HepG2 (cell line): ENCODE measurements around the gene PDE1C. TPM values are rescaled to one million over a fixed set of nuclear protein-coding genes. Genes with fewer than 3 reads are reported as not detected.

ENCODE experiments used
- ATAC-seq: fragments of 200-7000 bp; cut with Tn5 transposase; 3 replicates; pipeline ENCODE4 v1.9.1; 2020; ENCODE audit warnings: mild to moderate bottlenecking, moderate library complexity
- BruUV-seq: library from RNA; stranded (reverse); fragments of 400-500 nt; replicated peaks from 2 replicates; lab custom pipeline; 2021; lab: Mats Ljungman, UMichigan
- CTCF ChIA-PET: fragments of 300-600 bp; formaldehyde crosslinking; extraction: SDS; loops from one replicate; lab custom pipeline; 2021; ENCODE audit warnings: low total read pairs, inconsistent platforms, low intra/inter-chr PET ratio; lab: Yijun Ruan, JAX
- POLR2A ChIA-PET: fragments of 350-600 bp; sonication (Branson Sonifier 250); formaldehyde crosslinking; loops from one replicate; lab custom pipeline; 2020; ENCODE audit warnings: antibody characterized with exemption, inconsistent platforms; lab: Yijun Ruan, JAX
- DNase-seq: peaks from one replicate; pipeline ENCODE4 v3.0.0-alpha.2; 2015; ENCODE audit warnings: low spot score
- FAIRE-seq: peaks from 3 replicates; lab custom pipeline; 2011; peaks lifted over from hg19 to GRCh38; lab: Jason Lieb, UNC
- H2AFZ ChIP-seq: one replicate; pipeline ENCODE4 v1.6.1; 2011; ENCODE audit warnings: low read length, inconsistent platforms
- H3K27ac ChIP-seq: fragments of 300-600 bp; 3 replicates; pipeline ENCODE4 v1.8.0; 2011; ENCODE audit warnings: mixed run types, mild to moderate bottlenecking, mixed read lengths, low read length, inconsistent platforms; ENCODE audit not compliant: insufficient read depth; ENCODE audit errors: extremely low read length
- H3K27me3 ChIP-seq, 2 experiments: fragments of 200-600 bp in 1 of 2; 2 replicates in 1 of 2; 3 replicates in 1 of 2; pipeline versions ENCODE4 v1.6.0 to v1.8.0; 2011; ENCODE audit warnings: low read length in 2 of 2, mild to moderate bottlenecking in 2 of 2, moderate library complexity in 2 of 2, inconsistent platforms in 1 of 2; ENCODE audit not compliant: insufficient read depth in 2 of 2, control insufficient read depth in 1 of 2
- H3K36me3 ChIP-seq, 2 experiments: fragments of 200-600 bp in 1 of 2; replicated peaks in 1 of 2; 2 replicates in 1 of 2; 3 replicates in 1 of 2; pipeline versions ENCODE4 v1.5.1 to v1.8.0; 2011; ENCODE audit warnings: low read length in 2 of 2, inconsistent platforms in 1 of 2; ENCODE audit not compliant: insufficient read depth in 2 of 2, control insufficient read depth in 1 of 2
- H3K4me1 ChIP-seq: 2 replicates; pipeline ENCODE4 v1.5.1; 2012; ENCODE audit warnings: low read length, inconsistent platforms; ENCODE audit not compliant: insufficient read depth
- H3K4me2 ChIP-seq: 2 replicates; pipeline ENCODE4 v1.6.0; 2011; ENCODE audit warnings: low read depth, low read length, inconsistent platforms
- H3K4me3 ChIP-seq, 3 experiments: fragments of 200-600 bp in 1 of 3; sonication (generic), shearing (Covaris generic) in 1 of 3; replicated peaks in 1 of 3; 2 replicates each; pipeline ENCODE4 v1.5.1; 2011 to 2016; ENCODE audit warnings: low read length in 3 of 3, inconsistent platforms in 2 of 3, low read depth in 2 of 3, mild to moderate bottlenecking in 2 of 3, control low read depth in 1 of 3, mixed read lengths in 1 of 3; ENCODE audit not compliant: insufficient read depth in 1 of 3
- H3K79me2 ChIP-seq: one replicate; pipeline ENCODE4 v1.6.1; 2011; ENCODE audit warnings: low read length, inconsistent platforms; ENCODE audit not compliant: insufficient read depth
- H3K9ac ChIP-seq: 2 replicates; pipeline ENCODE4 v1.6.0; 2011; ENCODE audit warnings: mild to moderate bottlenecking, low read depth, low read length, inconsistent platforms; ENCODE audit not compliant: insufficient read depth
- H3K9me3 ChIP-seq: 2 replicates; pipeline ENCODE4 v1.5.1; 2012; ENCODE audit warnings: mild to moderate bottlenecking, low read length
- H4K20me1 ChIP-seq: 2 replicates; pipeline ENCODE4 v1.6.0; 2011; ENCODE audit warnings: inconsistent platforms, mild to moderate bottlenecking, low read length, moderate library complexity; ENCODE audit not compliant: insufficient read depth
- ETV6 ChIP-seq: sonication (generic); formaldehyde crosslinking; conservative IDR thresholded peaks from 2 replicates; pipeline ENCODE4 v1.4.0; 2020; ENCODE audit warnings: missing genetic modification reagents
- MYPOP ChIP-seq: sonication (generic); formaldehyde crosslinking; IDR thresholded peaks from 2 replicates; pipeline ENCODE4 v1.8.1; 2023; ENCODE audit warnings: mild to moderate bottlenecking, moderate library complexity, missing genetic modification reagents
- WGBS: methylation state at CpG from one replicate; pipeline ENCODE4 v1.1.6; 2017; ENCODE audit warnings: low lambda C conversion rate; 5-methylcytosine and 5-hydroxymethylcytosine counted together
- in situ Hi-C: cut with HindIII; loops from 2 replicates; pipeline ENCODE4 v1.10.0; 2017; ENCODE audit warnings: low pct_unique_long_range_greater_than_20kb; ENCODE audit not compliant: extremely low pct_ligation_motif_present
- intact Hi-C: fragments of 100-400 bp; cut with micrococcal nuclease; formaldehyde crosslinking; loops from one replicate; pipeline ENCODE4 v1.10.0; 2022; ENCODE audit not compliant: unreplicated experiment
- polyA plus RNA-seq, 8 experiments: library from polyadenylated mRNA; depleted of rRNA in 3 of 8; stranded (reverse) in 7 of 8; unstranded in 1 of 8; fragments of >200 nt; fragmentation: Illumina TruSeq in 4 of 8; extraction: Trizol in 4 of 8; gene quantifications; 2 replicates each; pipeline versions ENCODE4 v1.2.1 to v1.2.3, GENCODE V29; 2011 to 2016; ENCODE audit warnings: low read depth in 4 of 8, missing spikeins in 1 of 8, mixed read lengths in 1 of 8; ENCODE audit not compliant: insufficient read depth in 1 of 8
- total RNA-seq, 5 experiments: library from RNA; depleted of rRNA; stranded (reverse); fragments of >200 nt; fragmentation: Illumina TruSeq; extraction: Trizol; gene quantifications; 2 replicates each; pipeline ENCODE4 v1.2.3, GENCODE V29; 2016; ENCODE audit warnings: low read depth in 1 of 5
- TF ChIP-seq, protein P1 (sequence below): sonication (generic); formaldehyde crosslinking; IDR thresholded peaks from 2 replicates; pipeline ENCODE4 v1.4.0; 2020; ENCODE audit warnings: missing genetic modification reagents, borderline replicate concordance

PDE1C gene
- total and polyA plus RNA-seq, 2 of the 13 experiments (the other 11 are each of a cell fraction or from before 2014, with no cell fraction given): not detected

- ChIA-PET CTCF (no interaction called here), POLR2A (no interaction called here)
- in situ Hi-C loops: no loop called here
- intact Hi-C loops: no loop called here
- no peak for ATAC-seq
- Histone ChIP-seq H3K27ac (no peak overlapping the region), H3K36me3 (no peaks in the 10 kb centered on the region), H2AFZ (no peak overlapping the region), H3K9me3 (no peaks in the 10 kb centered on the region), H3K4me1 (no peaks in the 10 kb centered on the region), H4K20me1 (no peaks in the 10 kb centered on the region), H3K9ac (no peak overlapping the region), H3K79me2 (no peaks in the 10 kb centered on the region), H3K4me3 (no peak overlapping the region), H3K4me2 (no peak overlapping the region), H3K27me3 (peaks cover 0 to 6% of the 10 kb centered on the region in 2 experiments; a peak in 1 of 5 replicates)
- TF ChIP-seq MYPOP (CRISPR knock-in tag): no peak
- TF ChIP-seq ETV6 (CRISPR knock-in tag): no peak
- TF ChIP-seq, protein P1, sequence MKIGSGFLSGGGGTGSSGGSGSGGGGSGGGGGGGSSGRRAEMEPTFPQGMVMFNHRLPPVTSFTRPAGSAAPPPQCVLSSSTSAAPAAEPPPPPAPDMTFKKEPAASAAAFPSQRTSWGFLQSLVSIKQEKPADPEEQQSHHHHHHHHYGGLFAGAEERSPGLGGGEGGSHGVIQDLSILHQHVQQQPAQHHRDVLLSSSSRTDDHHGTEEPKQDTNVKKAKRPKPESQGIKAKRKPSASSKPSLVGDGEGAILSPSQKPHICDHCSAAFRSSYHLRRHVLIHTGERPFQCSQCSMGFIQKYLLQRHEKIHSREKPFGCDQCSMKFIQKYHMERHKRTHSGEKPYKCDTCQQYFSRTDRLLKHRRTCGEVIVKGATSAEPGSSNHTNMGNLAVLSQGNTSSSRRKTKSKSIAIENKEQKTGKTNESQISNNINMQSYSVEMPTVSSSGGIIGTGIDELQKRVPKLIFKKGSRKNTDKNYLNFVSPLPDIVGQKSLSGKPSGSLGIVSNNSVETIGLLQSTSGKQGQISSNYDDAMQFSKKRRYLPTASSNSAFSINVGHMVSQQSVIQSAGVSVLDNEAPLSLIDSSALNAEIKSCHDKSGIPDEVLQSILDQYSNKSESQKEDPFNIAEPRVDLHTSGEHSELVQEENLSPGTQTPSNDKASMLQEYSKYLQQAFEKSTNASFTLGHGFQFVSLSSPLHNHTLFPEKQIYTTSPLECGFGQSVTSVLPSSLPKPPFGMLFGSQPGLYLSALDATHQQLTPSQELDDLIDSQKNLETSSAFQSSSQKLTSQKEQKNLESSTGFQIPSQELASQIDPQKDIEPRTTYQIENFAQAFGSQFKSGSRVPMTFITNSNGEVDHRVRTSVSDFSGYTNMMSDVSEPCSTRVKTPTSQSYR (CRISPR knock-in tag): no peak
- DNase-seq: no peak
- no TSS peak for BruUV-seq
- no peak for FAIRE-seq
- 79% methylated on average over 4 of the region's 4 CpGs for WGBS
These were observed 5.4 kb upstream of the PDE1C start for GRCh38 chr7:32075612-32076011.
